LHCN-M2 (cell line): ENCODE results near the gene ALX4. TPM values are rescaled to one million over a fixed set of nuclear protein-coding genes. Genes with fewer than 3 reads are reported as not detected.

Experiments used
- DNase-seq: peaks from one replicate; pipeline ENCODE4 v3.0.0-alpha.2; 2012; ENCODE audit warnings: low read depth
- total RNA-seq: library from RNA; depleted of rRNA; stranded (reverse); fragments of >200 nt; gene quantifications from 2 replicates; pipeline ENCODE4 v1.2.3, GENCODE V29; 2014

ALX4 gene
- total RNA-seq, 1 experiment from 2014 or later = not detected

- peak; percentile 30 for DNase-seq
Observed at GRCh38 chr11:44300844-44301563, 8.9 kb downstream of the ALX4 start.

GRCh38 chr11:44298862-44299261, 11.1 kb downstream of the ALX4 start:
- no peak for DNase-seq

- DNase-seq = peak; percentile 15
Observed at GRCh38 chr11:44290208-44290607, 19.7 kb downstream of the ALX4 start.

GRCh38 chr11:44288133-44288526, 21.8 kb downstream of the ALX4 start:
- DNase-seq = no peak

GRCh38 chr11:44286911-44287310, 23.0 kb downstream of the ALX4 start:
- DNase-seq = no peak

- peak; percentile 45 for DNase-seq
Observed at GRCh38 chr11:44286268-44286880, 23.6 kb downstream of the ALX4 start.

GRCh38 chr11:44285756-44286155, 24.2 kb downstream of the ALX4 start:
- no peak for DNase-seq

- DNase-seq = no peak
Observed at GRCh38 chr11:44282620-44283019, 27.3 kb downstream of the ALX4 start.

- DNase-seq = no peak
Observed at GRCh38 chr11:44281151-44281550, 28.8 kb downstream of the ALX4 start.

- no peak for DNase-seq
Observed at GRCh38 chr11:44280257-44280656, 29.7 kb downstream of the ALX4 start.

- DNase-seq = no peak
Observed at GRCh38 chr11:44279483-44279882, 30.5 kb downstream of the ALX4 start.

GRCh38 chr11:44277196-44278090, 32.5 kb downstream of the ALX4 start:
- DNase-seq = no peak

- DNase-seq = no peak
Observed at GRCh38 chr11:44275961-44276550, 33.9 kb downstream of the ALX4 start.

GRCh38 chr11:44275241-44275640, 34.7 kb downstream of the ALX4 start:
- DNase-seq = no peak

- no peak for DNase-seq
Observed at GRCh38 chr11:44274404-44274803, 35.5 kb downstream of the ALX4 start.

- DNase-seq = no peak
Observed at GRCh38 chr11:44271286-44271685, 38.7 kb downstream of the ALX4 start.

GRCh38 chr11:44270403-44271273, 39.3 kb downstream of the ALX4 start:
- DNase-seq = no peak

- no peak for DNase-seq
Observed at GRCh38 chr11:44269369-44270351, 40.3 kb downstream of the ALX4 start.

- no peak for DNase-seq
Observed at GRCh38 chr11:44268614-44269080, 41.3 kb downstream of the ALX4 start.
